H1 (cell line): Measurements from ENCODE around the gene LSM3. TPM values are rescaled to one million over a fixed set of nuclear protein-coding genes. Genes with fewer than 3 reads are reported as not detected.

Experiments
- CTCF ChIA-PET: fragments of 300-600 bp; sonication (Branson Sonifier 250); formaldehyde crosslinking; loops from one replicate; lab custom pipeline; 2021; ENCODE audit not compliant: partially characterized antibody; lab: Charles Lee
- POLR2A ChIA-PET: fragments of 300-600 bp; sonication (Branson Sonifier 250); formaldehyde crosslinking; loops from one replicate; lab custom pipeline; 2021; ENCODE audit warnings: inconsistent platforms; ENCODE audit not compliant: partially characterized antibody; lab: Charles Lee
- DNase-seq, 2 experiments: peaks; one replicate each; pipeline versions ENCODE4 v3.0.0 to v3.0.0-alpha.2; 2010 to 2022; ENCODE audit warnings: low spot score in 2 of 2, low read depth in 1 of 2, mixed read lengths in 1 of 2
- FAIRE-seq: peaks from 2 replicates; lab custom pipeline; 2011; peaks lifted over from hg19 to GRCh38; lab: Jason Lieb, UNC
- H2AFZ ChIP-seq: 2 replicates; pipeline ENCODE4 v1.8.1; 2012; ENCODE audit warnings: low read length, inconsistent platforms
- H2AK5ac ChIP-seq: 2 replicates; pipeline ENCODE4 v1.6.1; 2013; ENCODE audit warnings: low read depth, low read length
- H2BK120ac ChIP-seq: replicated peaks from 2 replicates; pipeline ENCODE3; 2013; ENCODE audit warnings: low read depth, low read length, inconsistent platforms
- H2BK12ac ChIP-seq: 2 replicates; pipeline ENCODE4 v1.6.1; 2013; ENCODE audit warnings: low read depth, low read length
- H2BK15ac ChIP-seq: 2 replicates; pipeline ENCODE4 v1.6.1; 2013; ENCODE audit warnings: low read length
- H2BK20ac ChIP-seq: 2 replicates; pipeline ENCODE4 v1.6.1; 2013; ENCODE audit warnings: low read length
- H2BK5ac ChIP-seq: 2 replicates; pipeline ENCODE4 v1.6.1; 2013; ENCODE audit warnings: low read depth, low read length
- H3K14ac ChIP-seq: 2 replicates; pipeline ENCODE4 v1.6.1; 2013; ENCODE audit warnings: inconsistent platforms; ENCODE audit not compliant: insufficient read length
- H3K18ac ChIP-seq: 2 replicates; pipeline ENCODE4 v1.6.1; 2013; ENCODE audit warnings: low read length; ENCODE audit errors: extremely low read depth
- H3K23ac ChIP-seq: 2 replicates; pipeline ENCODE4 v1.6.1; 2013; ENCODE audit warnings: inconsistent platforms; ENCODE audit not compliant: insufficient read length
- H3K23me2 ChIP-seq: 2 replicates; pipeline ENCODE4 v1.6.1; 2013; ENCODE audit warnings: low read depth, low read length
- H3K27ac ChIP-seq: 2 replicates; pipeline ENCODE4 v1.6.1; 2011; ENCODE audit warnings: low read depth, low read length, inconsistent platforms
- H3K27me3 ChIP-seq, 4 experiments: replicated peaks in 1 of 4; 1 replicate in 1 of 4; 2 replicates in 3 of 4; pipeline versions ENCODE4 v1.6.1 to v1.8.1; 2011 to 2013; ENCODE audit warnings: low read length in 3 of 4, mild to moderate bottlenecking in 3 of 4, inconsistent platforms in 2 of 4, mixed read lengths in 2 of 4, moderate library complexity in 1 of 4; ENCODE audit not compliant: control insufficient read depth in 3 of 4, insufficient read depth in 3 of 4; ENCODE audit errors: extremely low read depth in 1 of 4
- H3K36me3 ChIP-seq, 4 experiments: 2 replicates each; pipeline versions ENCODE4 v1.6.1 to v1.8.1; 2011 to 2013; ENCODE audit warnings: mild to moderate bottlenecking in 4 of 4, low read length in 3 of 4, moderate library complexity in 2 of 4, control low read depth in 1 of 4, inconsistent platforms in 1 of 4; ENCODE audit not compliant: insufficient read depth in 4 of 4, control insufficient read depth in 2 of 4
- H3K4ac ChIP-seq: replicated peaks from 2 replicates; pipeline ENCODE3; 2013; ENCODE audit warnings: low read length, low read depth, mixed read lengths, inconsistent platforms; ENCODE audit not compliant: insufficient read length
- H3K4me1 ChIP-seq, 4 experiments: replicated peaks in 1 of 4; 1 replicate in 1 of 4; 2 replicates in 3 of 4; pipeline versions ENCODE4 v1.6.1 to v1.8.1; 2011 to 2013; ENCODE audit warnings: low read length in 3 of 4, inconsistent platforms in 2 of 4, mixed read lengths in 1 of 4; ENCODE audit not compliant: insufficient read depth in 4 of 4, control insufficient read depth in 3 of 4
- H3K4me2 ChIP-seq, 2 experiments: 2 replicates each; pipeline versions ENCODE4 v1.6.1 to v1.8.1; 2011 to 2013; ENCODE audit warnings: low read depth in 2 of 2, low read length in 2 of 2, control low read depth in 1 of 2, inconsistent platforms in 1 of 2, mild to moderate bottlenecking in 1 of 2; ENCODE audit not compliant: insufficient read depth in 1 of 2
- H3K4me3 ChIP-seq, 4 experiments: fragments of 200-600, 300-600 bp in 1 of 4; sonication (generic), shearing (Covaris generic), sonication (Bioruptor Twin) in 1 of 4; 2 replicates each; pipeline versions ENCODE4 v1.5.1 to v1.8.1; 2011 to 2016; ENCODE audit warnings: low read length in 4 of 4, low read depth in 3 of 4, control low read depth in 2 of 4, inconsistent platforms in 2 of 4, mild to moderate bottlenecking in 2 of 4, mixed read lengths in 1 of 4, moderate library complexity in 1 of 4; ENCODE audit not compliant: insufficient read depth in 2 of 4; ENCODE audit errors: extremely low read depth in 1 of 4
- H3K56ac ChIP-seq: replicated peaks from 2 replicates; pipeline ENCODE3; 2013; ENCODE audit warnings: low read depth, mild to moderate bottlenecking, mixed read lengths, low read length, inconsistent platforms; ENCODE audit not compliant: insufficient read length
- H3K79me1 ChIP-seq: 2 replicates; pipeline ENCODE4 v1.6.1; 2013; ENCODE audit warnings: low read depth, low read length, control low read depth
- H3K79me2 ChIP-seq, 2 experiments: 2 replicates each; pipeline versions ENCODE4 v1.6.1 to v1.8.1; 2012 to 2013; ENCODE audit warnings: low read length in 2 of 2, mild to moderate bottlenecking in 2 of 2, inconsistent platforms in 1 of 2; ENCODE audit not compliant: insufficient read depth in 2 of 2, control insufficient read depth in 1 of 2
- H3K9ac ChIP-seq, 4 experiments: replicated peaks in 1 of 4; 1 replicate in 1 of 4; 2 replicates in 3 of 4; pipeline versions ENCODE4 v1.6.1 to v1.8.1; 2011 to 2013; ENCODE audit warnings: low read depth in 3 of 4, low read length in 3 of 4, control low read depth in 2 of 4, mild to moderate bottlenecking in 2 of 4, moderate library complexity in 2 of 4, inconsistent platforms in 1 of 4; ENCODE audit errors: extremely low read depth in 1 of 4
- H3K9me3 ChIP-seq, 2 experiments: 2 replicates each; pipeline versions ENCODE4 v1.6.1 to v1.8.1; 2012 to 2013; ENCODE audit warnings: mild to moderate bottlenecking in 2 of 2, moderate library complexity in 2 of 2, control low read depth in 1 of 2, inconsistent platforms in 1 of 2, low read depth in 1 of 2, low read length in 1 of 2, mixed read lengths in 1 of 2; ENCODE audit not compliant: insufficient read depth in 2 of 2
- H4K20me1 ChIP-seq, 2 experiments: replicated peaks in 1 of 2; 2 replicates each; pipeline versions ENCODE3 to v1.8.1; 2011 to 2013; ENCODE audit warnings: inconsistent platforms in 2 of 2, low read length in 2 of 2, mild to moderate bottlenecking in 1 of 2; ENCODE audit not compliant: insufficient read depth in 2 of 2, control insufficient read depth in 1 of 2
- H4K5ac ChIP-seq: 2 replicates; pipeline ENCODE4 v1.6.1; 2013; ENCODE audit warnings: low read length, low read depth, mixed read lengths, inconsistent platforms; ENCODE audit not compliant: insufficient read length
- H4K8ac ChIP-seq: 2 replicates; pipeline ENCODE4 v1.8.0; 2013; ENCODE audit warnings: mild to moderate bottlenecking, moderate library complexity, low read length, inconsistent platforms; ENCODE audit not compliant: insufficient read depth; ENCODE audit errors: extremely low read depth
- H4K91ac ChIP-seq: replicated peaks from 2 replicates; pipeline ENCODE3; 2013; ENCODE audit warnings: low read length, mixed read lengths, inconsistent platforms; ENCODE audit not compliant: insufficient read length
- ASH2L ChIP-seq: fragments of 200-600, 300-600 bp; sonication (generic); IDR thresholded peaks from one replicate; pipeline ENCODE4 v1.7.1; 2017; ENCODE audit warnings: low read length
- BCL11A ChIP-seq, 2 experiments: IDR thresholded peaks; one replicate each; pipeline ENCODE4 v1.6.1; 2011; ENCODE audit warnings: low read depth in 2 of 2, low read length in 2 of 2, mild to moderate bottlenecking in 2 of 2
- GABPA ChIP-seq: IDR thresholded peaks from 2 replicates; pipeline ENCODE4 v1.6.1; 2011; ENCODE audit warnings: mild to moderate bottlenecking, low read length, moderate library complexity, borderline replicate concordance; ENCODE audit not compliant: insufficient read depth
- HDAC2 ChIP-seq, 2 experiments: fragments of 300-600 bp in 1 of 2; sonication (generic) in 1 of 2; IDR thresholded peaks; 2 replicates each; pipeline ENCODE4 v1.6.1; 2011 to 2012; ENCODE audit warnings: low read depth in 2 of 2, low read length in 2 of 2, mild to moderate bottlenecking in 2 of 2, moderate library complexity in 2 of 2, borderline replicate concordance in 1 of 2, inconsistent platforms in 1 of 2
- HDAC6 ChIP-seq: IDR thresholded peaks from one replicate; pipeline ENCODE4 v1.7.1; 2012; ENCODE audit warnings: low read depth, mild to moderate bottlenecking, inconsistent platforms, low read length, moderate library complexity
- JUN ChIP-seq: IDR thresholded peaks from 2 replicates; pipeline ENCODE4 v1.6.1; 2011; ENCODE audit warnings: low read depth, mild to moderate bottlenecking, improper control_type of control experiment, low read length
- POLR2A ChIP-seq, 2 experiments: IDR thresholded peaks; 1 replicate in 1 of 2; 2 replicates in 1 of 2; pipeline ENCODE4 v1.6.1; 2011; ENCODE audit warnings: low read depth in 2 of 2, low read length in 2 of 2, mild to moderate bottlenecking in 2 of 2; ENCODE audit errors: control extremely low read depth in 1 of 2
- POLR2AphosphoS5 ChIP-seq: IDR thresholded peaks from 2 replicates; pipeline ENCODE4 v1.6.1; 2011; ENCODE audit warnings: low read depth, low read length
- RXRA ChIP-seq: IDR thresholded peaks from 2 replicates; pipeline ENCODE4 v1.6.1; 2011; ENCODE audit warnings: low read depth, mild to moderate bottlenecking, low read length, moderate library complexity; ENCODE audit not compliant: insufficient read depth
- SP2 ChIP-seq: IDR thresholded peaks from 2 replicates; pipeline ENCODE4 v1.6.1; 2012; ENCODE audit warnings: mild to moderate bottlenecking, low read length, inconsistent platforms
- SUZ12 ChIP-seq: fragments of 200-600 bp; sonication (generic); IDR thresholded peaks from 2 replicates; pipeline ENCODE4 v1.6.1; 2012; ENCODE audit warnings: mild to moderate bottlenecking, inconsistent platforms, low read length, moderate library complexity, mixed read lengths
- TAF1 ChIP-seq: IDR thresholded peaks from 2 replicates; pipeline ENCODE4 v1.6.1; 2011; ENCODE audit warnings: mild to moderate bottlenecking, low read depth, low read length
- TAF7 ChIP-seq: optimal IDR thresholded peaks from 2 replicates; pipeline ENCODE3; 2011; ENCODE audit warnings: low read depth, mild to moderate bottlenecking, inconsistent platforms, low read length, moderate library complexity, borderline replicate concordance
- whole genome bisulfite sequencing, 2 experiments: shearing (Covaris generic) in 1 of 2; methylation state at CpG; one replicate each; pipeline versions ENCODE4 v1.1.6 to v1.1.7; 2013 to 2015; ENCODE audit warnings: low lambda C conversion rate in 2 of 2, mixed read lengths in 2 of 2, inconsistent platforms in 1 of 2, low coverage in 1 of 2, missing lambda C conversion rate in 1 of 2; ENCODE audit not compliant: insufficient replicate concordance in 2 of 2, insufficient coverage in 1 of 2, insufficient read length in 1 of 2; ENCODE audit errors: extremely low coverage in 1 of 2, missing lambda C conversion rate in 1 of 2; 5-methylcytosine and 5-hydroxymethylcytosine counted together
- polyA plus RNA-seq, 7 experiments: library from polyadenylated mRNA; depleted of rRNA in 3 of 7; stranded (reverse) in 5 of 7; unstranded in 2 of 7; fragments of >200 nt in 5 of 7; fragments of 200-250 nt in 2 of 7; gene quantifications; 1 replicate in 5 of 7; 2 replicates in 1 of 7; 4 replicates in 1 of 7; pipeline versions ENCODE4 v1.2.1 to v1.2.3, GENCODE V29; 2011 to 2013; ENCODE audit warnings: missing spikeins in 2 of 7, mixed read lengths in 2 of 7
- total RNA-seq: library from RNA; stranded (reverse); fragmentation: NEBNext Ultra II Directional; extraction: Animal tissue kit (Norgen Biotek cat#: 25700); gene quantifications from 2 replicates; pipeline ENCODE4 v1.2.1, GENCODE V29; 2021
- TF ChIP-seq, protein P1 (sequence below): IDR thresholded peaks from 2 replicates; pipeline ENCODE4 v1.6.1; 2012; ENCODE audit warnings: inconsistent platforms

Gene LSM3
- total and polyA plus RNA-seq, 2 of the 8 experiments (the other 6 are each of a cell fraction or from before 2014, with no cell fraction given) = 7.1 to 25.4 TPM

DNA sequence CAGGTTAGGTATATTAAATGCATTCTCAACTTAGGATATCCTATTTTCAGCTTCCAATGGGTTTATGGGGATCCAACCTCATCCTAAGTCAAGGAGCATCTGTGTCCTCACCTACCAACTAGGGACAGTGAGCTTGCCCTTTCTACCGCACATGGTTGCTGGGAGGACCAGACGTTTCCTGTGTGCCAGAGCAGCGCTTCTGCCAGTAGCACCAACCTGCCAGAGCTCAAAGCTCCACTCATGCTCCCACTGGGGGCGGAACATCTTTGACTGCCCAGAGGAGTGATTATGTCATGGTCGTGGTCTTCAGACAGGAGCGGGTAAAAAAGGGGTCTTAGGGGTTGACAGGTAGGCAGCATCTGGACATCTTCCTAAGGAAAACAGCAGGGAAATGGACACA, 25.0 kb upstream of the LSM3 start:
- Histone ChIP-seq H3K27ac (no peak overlapping the region), H4K91ac (no peak overlapping the region), H2BK20ac (no peak overlapping the region), H2AFZ (no peak overlapping the region), H3K79me1 (no peaks in the 10 kb centered on the region), H2BK15ac (no peak overlapping the region), H3K14ac (no peak overlapping the region), H3K4me2 (no peak overlapping the region), H3K4me3 (no peak overlapping the region), H3K4me1 (peaks cover 0 to 2% (median under 1%) of the 10 kb centered on the region in 4 experiments; a peak in 3 of 7 replicates), H3K27me3 (no peaks in the 10 kb centered on the region), H3K9ac (no peak overlapping the region), H3K9me3 (no peaks in the 10 kb centered on the region), H3K18ac (no peak overlapping the region), H2BK12ac (no peak overlapping the region), H3K4ac (no peak overlapping the region), H3K23me2 (no peaks in the 10 kb centered on the region; the same call in 1 of the 2 replicates), H2BK120ac (no peak overlapping the region), H3K56ac (no peak overlapping the region), H2AK5ac (no peak overlapping the region), H3K23ac (no peak overlapping the region), H4K20me1 (peaks cover 4 to 7% of the 10 kb centered on the region in 2 experiments), H3K79me2 (no peaks in the 10 kb centered on the region), H2BK5ac (no peak overlapping the region), H4K5ac (no peak overlapping the region), H4K8ac (no peak overlapping the region), H3K36me3 (peaks cover 2 to 28% (median 16%) of the 10 kb centered on the region in 4 experiments; a peak in 6 of 8 replicates)
- FAIRE-seq (no peak), DNase-seq (no peak)
- ChIA-PET POLR2A (interaction anchor here (1.3 kb wide), 1 partner anchor 25 kb away, joined by 4 read pairs; the partner anchor contains the start of genes LSM3 and XPC), CTCF (interaction anchor here (1.1 to 3.1 kb wide), 12 partner anchors 8 to 365 kb away, joined by 3 to 14 read pairs (median 6); no protein-coding TSS in a partner anchor)
- 84% methylated on average over 6 of the region's 6 CpGs; no CpG with 5 or more reads in 1 of the 2 experiments for WGBS, 2 experiments
- no peak for TF ChIP-seq JUN
- TF ChIP-seq TAF7 = no peak
- TF ChIP-seq BCL11A (IDR thresholded peaks at IDR 0.05; ENCODE audit: low read depth in 2 of 2, low read length in 2 of 2) = no peak
- no peak for TF ChIP-seq HDAC6
- TF ChIP-seq SUZ12 = no peak
- TF ChIP-seq, protein P1, sequence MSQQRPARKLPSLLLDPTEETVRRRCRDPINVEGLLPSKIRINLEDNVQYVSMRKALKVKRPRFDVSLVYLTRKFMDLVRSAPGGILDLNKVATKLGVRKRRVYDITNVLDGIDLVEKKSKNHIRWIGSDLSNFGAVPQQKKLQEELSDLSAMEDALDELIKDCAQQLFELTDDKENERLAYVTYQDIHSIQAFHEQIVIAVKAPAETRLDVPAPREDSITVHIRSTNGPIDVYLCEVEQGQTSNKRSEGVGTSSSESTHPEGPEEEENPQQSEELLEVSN = no peak
- TF ChIP-seq TAF1 = no peak
- no peak for TF ChIP-seq POLR2A (IDR thresholded peaks at IDR 0.05; ENCODE audit: control extremely low read depth in 1 of 2, low read depth in 2 of 2, low read length in 2 of 2)
- TF ChIP-seq ASH2L = no peak
- TF ChIP-seq SP2 = no peak
- no peak for TF ChIP-seq HDAC2 (IDR thresholded peaks at IDR 0.05; ENCODE audit: borderline replicate concordance in 1 of 2, low read depth in 2 of 2, low read length in 2 of 2)
- TF ChIP-seq RXRA = no peak
- no peak for TF ChIP-seq POLR2AphosphoS5
- TF ChIP-seq GABPA = no peak
